Endometrial microvascular endothelial cells (primary cell): ENCODE measurements around the gene NFE2L3. TPM values are rescaled to one million over a fixed set of nuclear protein-coding genes. Genes with fewer than 3 reads are reported as not detected.

ENCODE experiments used
- in situ Hi-C: cut with HindIII; loops from 2 replicates; pipeline ENCODE4 v1.10.0; 2017; ENCODE audit warnings: low sequenced_read_pairs, low pct_unique_long_range_greater_than_20kb; ENCODE audit errors: inconsistent ontology term
- total RNA-seq: library from RNA; depleted of rRNA; stranded (reverse); fragments of >200 nt; gene quantifications from one replicate; pipeline ENCODE4 v1.2.3, GENCODE V29; 2015; ENCODE audit errors: inconsistent ontology term

NFE2L3 gene
- total RNA-seq, 1 donor from 2014 or later: 84.3 TPM

DNA sequence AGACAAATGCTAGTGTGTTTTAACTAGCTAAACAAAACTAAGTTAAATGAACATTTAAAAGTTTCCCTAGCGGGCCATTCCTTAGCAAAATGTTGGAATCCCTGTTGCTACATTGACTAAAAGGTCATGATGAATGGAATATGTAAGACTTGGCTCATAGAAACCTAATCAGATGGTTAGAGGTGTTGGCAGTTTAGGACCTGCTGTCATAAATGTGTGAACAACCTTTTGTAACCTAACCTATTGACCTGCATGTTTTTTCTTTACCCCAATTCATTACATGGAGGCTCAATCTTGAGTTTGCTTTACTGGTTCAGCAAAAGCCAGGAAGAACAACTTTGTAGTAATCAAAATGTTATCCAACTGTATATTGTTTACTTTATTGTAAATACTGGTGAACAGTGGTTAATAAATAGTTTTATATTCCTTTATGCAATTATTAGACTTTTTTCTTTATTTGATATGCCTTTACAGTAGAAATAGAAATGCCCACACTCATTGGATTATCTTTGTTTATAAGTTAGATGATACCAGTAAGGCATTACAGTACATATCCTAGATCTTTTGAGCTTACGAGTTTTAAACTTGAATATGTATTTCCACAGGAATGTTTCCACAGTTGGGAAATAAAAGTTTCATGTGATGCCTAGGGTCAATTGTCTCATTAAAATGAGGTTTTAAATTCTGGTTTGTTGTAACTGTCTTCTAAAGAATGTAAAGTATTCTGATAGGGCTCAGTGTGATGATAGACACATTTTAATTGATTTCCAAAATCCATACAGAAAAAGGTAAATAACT, 61.1 kb downstream of the NFE2L3 start:
- in situ Hi-C loops: no loop called here

DNA sequence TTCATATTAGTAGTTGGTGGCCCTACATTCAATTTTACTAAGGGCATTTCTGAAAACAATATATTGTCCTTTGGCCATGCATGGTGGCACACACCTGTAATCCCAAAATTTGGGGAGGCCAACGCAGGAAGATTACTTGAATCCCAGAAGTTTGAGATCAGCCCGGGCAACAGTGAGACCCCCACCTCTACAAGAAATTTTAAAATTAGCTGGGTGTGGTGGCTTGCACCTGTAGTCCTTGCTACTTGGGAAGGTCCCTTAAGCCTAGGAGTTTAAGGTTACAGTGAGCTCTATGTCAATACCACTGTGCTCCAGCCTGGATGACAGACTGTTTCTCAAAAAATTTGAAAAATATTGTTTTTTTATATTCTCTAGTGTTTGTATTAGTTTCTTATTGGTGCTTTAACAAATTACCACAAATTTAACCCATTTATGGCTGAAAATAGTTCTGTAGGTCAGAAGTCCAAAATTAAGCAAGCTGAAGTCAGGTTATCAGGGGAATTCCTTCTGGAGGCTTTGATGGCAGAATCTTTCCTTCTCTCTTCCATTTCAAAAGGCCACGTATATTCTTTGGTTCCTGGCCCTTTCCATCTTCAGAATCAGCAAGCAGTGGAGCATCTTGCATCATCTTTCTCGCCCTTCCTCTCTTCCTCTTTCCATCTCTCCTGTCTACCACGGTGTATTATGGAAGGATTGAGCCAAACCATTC, 62.0 kb downstream of the NFE2L3 start:
- in situ Hi-C loops: no loop called here

DNA sequence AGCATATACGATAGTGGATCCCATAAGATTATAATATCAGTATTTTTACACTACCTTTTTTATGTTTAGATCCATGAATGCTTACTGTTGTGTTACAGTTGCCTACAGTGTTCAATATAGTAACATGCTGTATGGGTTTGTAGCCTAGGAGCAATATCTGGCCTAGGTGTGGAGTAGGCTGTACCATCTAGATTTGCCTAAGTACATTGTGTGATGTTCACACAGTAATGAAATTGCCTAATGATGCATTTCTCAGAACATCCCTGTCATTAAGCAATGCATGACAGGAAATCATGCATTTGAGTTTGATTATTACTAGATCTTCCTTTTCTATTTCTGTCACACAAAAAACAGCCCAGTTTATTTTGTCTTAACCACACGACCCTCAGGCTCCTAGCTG, 64.1 kb downstream of the NFE2L3 start:
- in situ Hi-C loops: no loop called here

DNA sequence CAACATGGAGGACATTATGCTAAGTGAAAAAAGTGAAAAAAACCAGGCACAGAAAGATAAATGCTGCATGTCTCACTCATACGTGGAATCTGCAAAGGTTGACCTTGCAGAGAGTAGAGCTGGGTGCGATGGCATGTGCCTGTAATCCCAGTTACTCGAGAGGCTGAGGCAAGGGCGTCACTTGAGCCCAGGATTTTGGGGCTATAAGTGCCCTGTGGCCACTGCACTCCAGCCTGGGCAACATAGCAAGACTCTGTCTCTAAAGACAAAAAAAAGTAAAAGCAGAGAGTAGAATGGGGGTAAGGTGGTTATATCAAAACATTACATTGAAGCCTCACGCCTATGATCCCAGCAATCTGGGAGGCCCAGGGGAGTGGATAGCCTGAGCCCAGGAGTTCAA, 72.4 kb downstream of the NFE2L3 start:
- in situ Hi-C loops: no loop called here

DNA sequence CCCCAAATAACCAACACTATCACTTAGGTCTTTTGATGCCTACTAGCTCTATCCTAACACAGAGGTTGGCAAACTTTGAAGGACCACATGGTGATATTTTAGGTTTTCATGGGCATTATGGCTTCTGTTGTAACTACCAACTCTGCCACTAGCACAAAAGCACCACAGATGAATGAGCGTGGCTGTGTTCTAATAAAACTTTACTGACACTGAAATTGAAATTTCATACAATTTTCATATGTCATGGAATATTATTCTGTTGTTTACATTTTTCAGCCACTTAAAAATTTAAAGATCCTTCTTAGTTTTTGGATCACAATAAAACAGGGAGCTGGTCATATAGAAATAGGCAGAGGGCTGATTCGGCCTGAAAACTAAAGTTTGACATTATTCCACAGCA, 76.0 kb downstream of the NFE2L3 start:
- in situ Hi-C loops: no loop called here

DNA sequence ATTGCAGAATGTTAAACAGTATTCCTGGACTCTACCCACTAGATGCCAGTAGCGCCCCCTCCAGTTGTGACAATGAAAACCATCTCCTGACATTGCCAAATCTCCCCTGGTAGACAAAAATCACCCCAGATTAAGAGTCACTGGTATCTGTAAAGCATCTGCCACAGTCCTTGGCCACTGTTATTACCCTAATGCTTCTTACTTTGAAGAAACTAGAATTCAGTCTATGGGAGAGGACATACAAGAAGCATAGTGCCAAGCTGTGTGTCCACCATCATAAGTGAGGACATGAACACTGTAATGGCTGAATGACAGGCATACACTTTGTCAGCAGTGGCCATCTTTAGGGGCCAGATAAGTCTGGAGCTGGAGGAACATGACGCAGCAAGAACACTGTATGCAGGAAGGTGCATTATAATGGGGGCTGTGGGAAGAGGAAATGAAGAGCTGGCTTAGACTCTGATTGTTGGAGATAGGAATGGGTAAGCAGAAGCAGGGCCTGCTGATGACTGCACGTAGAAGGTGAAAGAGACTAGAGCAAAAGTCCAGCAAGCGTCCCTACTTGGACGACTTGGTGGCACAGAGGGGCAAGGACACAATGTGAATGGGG, 82.0 kb downstream of the NFE2L3 start:
- in situ Hi-C loops: no loop called here

Other genes with a start within 250 kb of the NFE2L3 start
- gene HNRNPA2B1, start 48.5 kb downstream of the NFE2L3 start, total RNA-seq: 241 TPM
- 135 TPM for gene CBX3, start 49.5 kb downstream of the NFE2L3 start, total RNA-seq
- 2.2 TPM for gene SNX10, start 139.7 kb downstream of the NFE2L3 start, total RNA-seq